Measurements from ENCODE around the gene VWF.

Gene VWF

GRCh38 chr12:6124411-6125309, at the start of gene VWF:
Gene VWF, minus strand, starts transcription at chr12:6124670. Its CDS starts 1,474 bp downstream, at chr12:6123196.
- no peak for DNase-seq (ENCODE audit: low read depth, low spot score)
- H3K4me3 ChIP-seq = no peak within 1 kb of the TSS
- H3K9me3 ChIP-seq (ENCODE audit: low read depth, low read length) = no peaks in the 10 kb centered on the region
- H3K9ac ChIP-seq (ENCODE audit: insufficient read length) = no peak within 1 kb of the TSS
- TF ChIP-seq FOXP2 (optimal IDR thresholded peaks at IDR 0.05; ENCODE audit: control extremely low read depth, extremely low read length, insufficient read depth) (no peak), EZH2 (IDR thresholded peaks at IDR 0.05) (no peak), POLR2AphosphoS5 (IDR thresholded peaks at IDR 0.05; ENCODE audit: borderline replicate concordance, low read depth, low read length) (no peak)
- no peaks in the 10 kb centered on the region for H3K36me3 ChIP-seq (ENCODE audit: insufficient read depth, low read length)
- H3K27ac ChIP-seq = no peak within 1 kb of the TSS

GRCh38 chr12:6172862-6173261, 48.4 kb upstream of the VWF start:
- Histone ChIP-seq H3K9ac (ENCODE audit: insufficient read length) (no peak overlapping the region), H3K4me3 (no peak overlapping the region), H3K36me3 (ENCODE audit: insufficient read depth, low read length) (no peaks in the 10 kb centered on the region), H3K27ac (no peak overlapping the region), H3K9me3 (ENCODE audit: low read depth, low read length) (no peaks in the 10 kb centered on the region)
- DNase-seq (ENCODE audit: low read depth, low spot score) = no peak
- TF ChIP-seq EZH2 (IDR thresholded peaks at IDR 0.05) (no peak), FOXP2 (optimal IDR thresholded peaks at IDR 0.05; ENCODE audit: control extremely low read depth, extremely low read length, insufficient read depth) (no peak), POLR2AphosphoS5 (IDR thresholded peaks at IDR 0.05; ENCODE audit: borderline replicate concordance, low read depth, low read length) (no peak)

- DNase-seq (ENCODE audit: low read depth, low spot score) = no peak
- Histone ChIP-seq H3K9ac (ENCODE audit: insufficient read length) (no peak overlapping the region), H3K36me3 (ENCODE audit: insufficient read depth, low read length) (no peaks in the 10 kb centered on the region), H3K9me3 (ENCODE audit: low read depth, low read length) (no peaks in the 10 kb centered on the region), H3K4me3 (no peak overlapping the region), H3K27ac (no peak overlapping the region)
- TF ChIP-seq EZH2 (IDR thresholded peaks at IDR 0.05) = no peak
- no peak for TF ChIP-seq POLR2AphosphoS5 (IDR thresholded peaks at IDR 0.05; ENCODE audit: borderline replicate concordance, low read depth, low read length)
- TF ChIP-seq FOXP2 (optimal IDR thresholded peaks at IDR 0.05; ENCODE audit: control extremely low read depth, extremely low read length, insufficient read depth) = no peak
Measured at GRCh38 chr12:6172086-6172485, 47.6 kb upstream of the VWF start.

GRCh38 chr12:6171409-6172015, 47.0 kb upstream of the VWF start:
- Histone ChIP-seq H3K27ac (no peak overlapping the region), H3K36me3 (ENCODE audit: insufficient read depth, low read length) (no peaks in the 10 kb centered on the region), H3K9ac (ENCODE audit: insufficient read length) (no peak overlapping the region), H3K9me3 (ENCODE audit: low read depth, low read length) (no peaks in the 10 kb centered on the region), H3K4me3 (no peak overlapping the region)
- TF ChIP-seq EZH2 (IDR thresholded peaks at IDR 0.05) (no peak), POLR2AphosphoS5 (IDR thresholded peaks at IDR 0.05; ENCODE audit: borderline replicate concordance, low read depth, low read length) (no peak), FOXP2 (optimal IDR thresholded peaks at IDR 0.05; ENCODE audit: control extremely low read depth, extremely low read length, insufficient read depth) (no peak)
- no peak for DNase-seq (ENCODE audit: low read depth, low spot score)

- Histone ChIP-seq H3K36me3 (ENCODE audit: insufficient read depth, low read length) (no peaks in the 10 kb centered on the region), H3K27ac (no peak overlapping the region), H3K9me3 (ENCODE audit: low read depth, low read length) (no peaks in the 10 kb centered on the region), H3K4me3 (no peak overlapping the region), H3K9ac (ENCODE audit: insufficient read length) (no peak overlapping the region)
- DNase-seq (ENCODE audit: low read depth, low spot score) = no peak
- TF ChIP-seq FOXP2 (optimal IDR thresholded peaks at IDR 0.05; ENCODE audit: control extremely low read depth, extremely low read length, insufficient read depth) = no peak
- no peak for TF ChIP-seq POLR2AphosphoS5 (IDR thresholded peaks at IDR 0.05; ENCODE audit: borderline replicate concordance, low read depth, low read length)
- TF ChIP-seq EZH2 (IDR thresholded peaks at IDR 0.05) = no peak
Measured at GRCh38 chr12:6167327-6168280, 43.1 kb upstream of the VWF start.

- no peak overlapping the region for H3K27ac ChIP-seq
- H3K9ac ChIP-seq (ENCODE audit: insufficient read length) = no peak overlapping the region
- H3K9me3 ChIP-seq (ENCODE audit: low read depth, low read length) = no peaks in the 10 kb centered on the region
- no peak for DNase-seq (ENCODE audit: low read depth, low spot score)
- H3K4me3 ChIP-seq = no peak overlapping the region
- TF ChIP-seq POLR2AphosphoS5 (IDR thresholded peaks at IDR 0.05; ENCODE audit: borderline replicate concordance, low read depth, low read length) (no peak), FOXP2 (optimal IDR thresholded peaks at IDR 0.05; ENCODE audit: control extremely low read depth, extremely low read length, insufficient read depth) (no peak), EZH2 (IDR thresholded peaks at IDR 0.05) (no peak)
- H3K36me3 ChIP-seq (ENCODE audit: insufficient read depth, low read length) = no peaks in the 10 kb centered on the region
Measured at GRCh38 chr12:6166808-6167207, 42.3 kb upstream of the VWF start.

GRCh38 chr12:6165395-6165794, 40.9 kb upstream of the VWF start:
- no peak for DNase-seq (ENCODE audit: low read depth, low spot score)
- Histone ChIP-seq H3K9me3 (ENCODE audit: low read depth, low read length) (no peaks in the 10 kb centered on the region), H3K27ac (no peak overlapping the region), H3K36me3 (ENCODE audit: insufficient read depth, low read length) (no peaks in the 10 kb centered on the region), H3K4me3 (no peak overlapping the region), H3K9ac (ENCODE audit: insufficient read length) (no peak overlapping the region)
- no peak for TF ChIP-seq POLR2AphosphoS5 (IDR thresholded peaks at IDR 0.05; ENCODE audit: borderline replicate concordance, low read depth, low read length)
- TF ChIP-seq EZH2 (IDR thresholded peaks at IDR 0.05) = no peak
- no peak for TF ChIP-seq FOXP2 (optimal IDR thresholded peaks at IDR 0.05; ENCODE audit: control extremely low read depth, extremely low read length, insufficient read depth)
